MM.1S (cell line): ENCODE measurements around the gene USB1.

Experiments
- DNase-seq: peaks from one replicate; pipeline ENCODE4 v3.0.0-alpha.2; 2015
- H2AFZ ChIP-seq: fragments of 300-600 bp; sonication (generic); 2 replicates; pipeline ENCODE4 v1.6.0; 2016; ENCODE audit warnings: antibody characterized with exemption, low read length
- H3F3A ChIP-seq: fragments of 300-600 bp; sonication (generic); 2 replicates; pipeline ENCODE4 v1.6.1; 2016; ENCODE audit warnings: mild to moderate bottlenecking, antibody characterized with exemption, low read length, moderate library complexity, mixed read lengths; ENCODE audit not compliant: insufficient read depth
- H3K27ac ChIP-seq: fragments of 300-600 bp; sonication (generic); 2 replicates; pipeline ENCODE4 v1.5.1; 2016; ENCODE audit warnings: mild to moderate bottlenecking, low read length
- H3K27me3 ChIP-seq: fragments of 300-600 bp; sonication (generic); replicated peaks from 2 replicates; pipeline ENCODE4 v1.6.0; 2016; ENCODE audit warnings: low read length; ENCODE audit not compliant: insufficient read depth
- H3K36me3 ChIP-seq: fragments of 300-600 bp; sonication (generic); replicated peaks from 2 replicates; pipeline ENCODE4 v1.6.1; 2016; ENCODE audit warnings: mild to moderate bottlenecking, low read length, mixed read lengths; ENCODE audit not compliant: insufficient read depth
- H3K4me1 ChIP-seq: fragments of 300-600 bp; sonication (generic); 2 replicates; pipeline ENCODE4 v1.6.1; 2016; ENCODE audit warnings: low read length, mixed read lengths
- H3K4me2 ChIP-seq: fragments of 300-600 bp; sonication (generic); 2 replicates; pipeline ENCODE4 v1.6.0; 2016; ENCODE audit warnings: low read depth, low read length
- H3K4me3 ChIP-seq: fragments of 300-600 bp; sonication (generic); 2 replicates; pipeline ENCODE4 v1.5.1; 2016; ENCODE audit warnings: low read length, mixed read lengths
- H3K79me2 ChIP-seq: fragments of 300-600 bp; sonication (generic); 2 replicates; pipeline ENCODE4 v1.6.1; 2016; ENCODE audit warnings: mixed run types, low read length, mixed read lengths
- H3K9ac ChIP-seq: fragments of 300-600 bp; sonication (generic); 2 replicates; pipeline ENCODE4 v1.6.1; 2016; ENCODE audit warnings: low read length, mixed read lengths
- H3K9me2 ChIP-seq: fragments of 300-600 bp; sonication (generic); replicated peaks from 2 replicates; pipeline ENCODE4 v1.6.1; 2016; ENCODE audit warnings: mild to moderate bottlenecking, low read length, mixed read lengths; ENCODE audit not compliant: insufficient read depth
- H3K9me3 ChIP-seq: fragments of 300-600 bp; sonication (generic); replicated peaks from 2 replicates; pipeline ENCODE4 v1.6.1; 2016; ENCODE audit warnings: mild to moderate bottlenecking, low read length, mixed read lengths; ENCODE audit not compliant: insufficient read depth
- H4K20me1 ChIP-seq: fragments of 300-600 bp; sonication (generic); 2 replicates; pipeline ENCODE4 v1.6.1; 2016; ENCODE audit warnings: mild to moderate bottlenecking, low read length, moderate library complexity, mixed read lengths; ENCODE audit not compliant: insufficient read depth
- EZH2 ChIP-seq: fragments of 300-600 bp; sonication (generic); optimal IDR thresholded peaks from 2 replicates; pipeline ENCODE3; 2017; ENCODE audit warnings: low read depth, mild to moderate bottlenecking, antibody characterized with exemption, low read length, mixed read lengths
- EZH2phosphoT487 ChIP-seq: fragments of 300-600 bp; sonication (generic); IDR thresholded peaks from 2 replicates; pipeline ENCODE4 v1.6.1; 2018; ENCODE audit warnings: antibody characterized with exemption, low read length
- TF ChIP-seq, protein P1 (sequence below): fragments of 300-600 bp; sonication (generic); IDR thresholded peaks from 2 replicates; pipeline ENCODE4 v1.5.1; 2016; ENCODE audit warnings: antibody characterized with exemption, low read length, mixed read lengths

The USB1 gene

DNA sequence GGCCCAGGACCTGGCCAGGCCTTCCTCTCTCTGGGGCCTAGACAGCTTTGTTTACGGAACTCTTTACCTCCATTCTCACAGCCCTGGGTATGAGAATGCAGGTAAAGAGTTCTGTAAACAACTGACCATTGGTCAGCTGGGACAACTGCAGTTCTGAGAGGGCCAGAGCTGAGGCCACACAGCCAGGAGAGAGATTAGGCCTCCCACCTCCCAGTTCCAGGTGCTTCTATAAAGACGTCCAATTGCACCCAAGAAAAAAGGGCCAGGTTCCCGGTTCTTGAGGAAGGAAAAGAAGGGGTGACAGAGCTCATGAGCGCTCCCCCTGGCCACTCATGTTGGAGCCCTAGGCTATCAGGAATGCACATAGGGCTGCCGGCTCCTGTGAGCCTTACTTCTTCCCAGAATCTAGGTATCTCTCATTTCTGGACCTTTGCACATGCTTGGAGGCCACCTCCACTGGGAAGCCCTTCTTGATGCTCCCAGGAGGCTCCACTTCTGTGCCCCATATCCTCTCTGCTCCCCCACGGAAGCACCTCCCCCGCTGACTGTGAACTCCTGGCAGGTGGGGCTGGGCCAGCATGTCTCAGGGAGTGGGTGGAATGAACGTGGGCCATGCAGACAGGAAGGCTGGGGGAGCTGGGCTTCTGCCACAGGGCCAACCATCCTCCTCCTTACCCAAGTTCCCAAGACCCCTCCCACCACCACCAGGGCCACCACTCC lies 43.4 kb upstream of the USB1 start:
- no peak overlapping the region for H3K4me2 ChIP-seq
- H3K4me1 ChIP-seq, result 0 out of 2 replicates have a peak, but pooled peaks cover 4% of the 10 kb centered on the region
- no peak overlapping the region for H3K4me3 ChIP-seq
- no peaks in the 10 kb centered on the region for H4K20me1 ChIP-seq
- no peaks in the 10 kb centered on the region for H3K9me3 ChIP-seq
- H3K9ac ChIP-seq, result no peak overlapping the region
- H3F3A ChIP-seq, result no peaks in the 10 kb centered on the region
- DNase-seq, result no peak
- no peak overlapping the region for H3K27ac ChIP-seq
- no peaks in the 10 kb centered on the region for H3K27me3 ChIP-seq
- H3K36me3 ChIP-seq, result no peaks in the 10 kb centered on the region
- H3K79me2 ChIP-seq, result no peaks in the 10 kb centered on the region
- H3K9me2 ChIP-seq, result no peaks in the 10 kb centered on the region
- TF ChIP-seq EZH2phosphoT487, result no peak
- no peak overlapping the region for H2AFZ ChIP-seq

DNA sequence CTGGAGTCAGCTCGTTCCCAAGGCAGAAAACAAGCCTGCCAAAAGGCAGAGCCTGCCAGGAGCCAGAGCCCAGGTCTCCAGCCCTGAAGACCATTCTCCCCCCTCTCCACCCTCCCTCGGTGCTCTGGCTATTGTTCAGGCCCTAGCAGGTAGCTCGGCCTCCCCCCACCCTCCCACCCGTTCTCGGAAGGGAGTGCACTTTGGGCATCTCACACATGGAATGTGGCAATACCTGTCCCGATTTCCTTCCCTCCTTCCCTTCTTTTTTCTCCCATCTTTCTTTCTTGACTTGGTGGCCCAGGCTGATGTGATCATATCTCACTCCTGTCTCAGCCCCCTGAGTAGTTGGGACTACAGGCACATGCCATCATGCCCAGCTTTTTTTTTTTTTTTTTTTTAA lies 42.7 kb upstream of the USB1 start:
- Histone ChIP-seq H3K4me2 (no peak overlapping the region), H3K4me3 (no peak overlapping the region), H3K79me2 (no peaks in the 10 kb centered on the region), H3K9ac (no peak overlapping the region), H3K27ac (no peak overlapping the region), H3K4me1 (0 out of 2 replicates have a peak, but pooled peaks cover 4% of the 10 kb centered on the region), H3K36me3 (no peaks in the 10 kb centered on the region), H3K9me3 (no peaks in the 10 kb centered on the region), H4K20me1 (no peaks in the 10 kb centered on the region), H3F3A (no peaks in the 10 kb centered on the region), H3K27me3 (no peaks in the 10 kb centered on the region), H3K9me2 (no peaks in the 10 kb centered on the region), H2AFZ (no peak overlapping the region)
- TF ChIP-seq, protein P1, sequence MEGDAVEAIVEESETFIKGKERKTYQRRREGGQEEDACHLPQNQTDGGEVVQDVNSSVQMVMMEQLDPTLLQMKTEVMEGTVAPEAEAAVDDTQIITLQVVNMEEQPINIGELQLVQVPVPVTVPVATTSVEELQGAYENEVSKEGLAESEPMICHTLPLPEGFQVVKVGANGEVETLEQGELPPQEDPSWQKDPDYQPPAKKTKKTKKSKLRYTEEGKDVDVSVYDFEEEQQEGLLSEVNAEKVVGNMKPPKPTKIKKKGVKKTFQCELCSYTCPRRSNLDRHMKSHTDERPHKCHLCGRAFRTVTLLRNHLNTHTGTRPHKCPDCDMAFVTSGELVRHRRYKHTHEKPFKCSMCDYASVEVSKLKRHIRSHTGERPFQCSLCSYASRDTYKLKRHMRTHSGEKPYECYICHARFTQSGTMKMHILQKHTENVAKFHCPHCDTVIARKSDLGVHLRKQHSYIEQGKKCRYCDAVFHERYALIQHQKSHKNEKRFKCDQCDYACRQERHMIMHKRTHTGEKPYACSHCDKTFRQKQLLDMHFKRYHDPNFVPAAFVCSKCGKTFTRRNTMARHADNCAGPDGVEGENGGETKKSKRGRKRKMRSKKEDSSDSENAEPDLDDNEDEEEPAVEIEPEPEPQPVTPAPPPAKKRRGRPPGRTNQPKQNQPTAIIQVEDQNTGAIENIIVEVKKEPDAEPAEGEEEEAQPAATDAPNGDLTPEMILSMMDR, result no peak
- TF ChIP-seq EZH2phosphoT487 (no peak), EZH2 (no peak)
- no peak for DNase-seq

DNA sequence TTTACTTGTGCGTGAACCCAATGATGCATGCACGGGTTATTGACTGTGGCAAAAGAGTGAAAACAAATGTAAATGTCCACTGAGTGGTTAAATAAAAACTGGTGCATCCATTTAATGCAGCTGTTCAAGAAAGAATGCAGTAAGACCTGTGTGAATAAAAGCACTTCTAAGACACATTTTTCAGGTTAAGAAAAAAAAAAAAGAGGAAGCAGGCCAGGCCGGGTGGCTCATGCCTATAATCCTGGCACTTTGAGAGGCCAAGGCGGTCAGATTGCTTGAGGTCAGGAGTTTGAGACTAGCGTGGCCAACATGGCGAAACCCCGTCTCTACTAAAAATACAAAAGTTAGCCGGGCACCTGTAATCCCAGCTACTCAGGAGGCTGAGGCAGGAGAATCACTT lies 42.1 kb upstream of the USB1 start:
- H3K9me3 ChIP-seq, result no peaks in the 10 kb centered on the region
- no peaks in the 10 kb centered on the region for H4K20me1 ChIP-seq
- H3K9ac ChIP-seq, result no peak overlapping the region
- no peak overlapping the region for H3K4me3 ChIP-seq
- no peaks in the 10 kb centered on the region for H3K9me2 ChIP-seq
- H3K36me3 ChIP-seq, result no peaks in the 10 kb centered on the region
- H3F3A ChIP-seq, result no peaks in the 10 kb centered on the region
- 0 out of 2 replicates have a peak, but pooled peaks cover 4% of the 10 kb centered on the region for H3K4me1 ChIP-seq
- TF ChIP-seq, protein P1, result no peak
- no peak for TF ChIP-seq EZH2phosphoT487
- no peak for TF ChIP-seq EZH2
- H2AFZ ChIP-seq, result no peak overlapping the region
- H3K27ac ChIP-seq, result no peak overlapping the region
- no peak for DNase-seq
- H3K4me2 ChIP-seq, result no peak overlapping the region
- H3K79me2 ChIP-seq, result no peaks in the 10 kb centered on the region
- H3K27me3 ChIP-seq, result no peaks in the 10 kb centered on the region

DNA sequence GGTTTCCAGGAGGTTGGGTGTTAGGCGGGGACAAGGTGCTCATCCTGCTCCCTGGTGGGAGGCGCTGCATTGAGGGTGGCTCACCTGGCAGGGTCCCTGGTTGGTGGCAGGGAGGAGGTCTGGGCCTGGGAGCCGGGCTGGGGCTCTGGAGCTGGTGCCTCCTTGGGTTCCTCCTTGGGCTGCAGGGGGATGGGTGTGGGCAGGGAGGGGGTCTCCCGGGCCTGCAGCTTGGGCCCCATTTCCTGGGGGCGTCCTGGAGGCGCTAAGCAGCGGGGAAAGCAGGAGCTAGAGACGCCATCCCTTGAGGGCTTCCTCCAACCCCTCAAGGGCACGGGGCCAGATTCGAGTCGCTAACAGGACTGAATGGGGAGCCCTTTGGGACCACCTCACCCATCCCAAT lies 41.4 kb upstream of the USB1 start:
- Histone ChIP-seq H3K36me3 (no peaks in the 10 kb centered on the region), H3K4me2 (no peak overlapping the region), H3K27me3 (no peaks in the 10 kb centered on the region)

More for the DNA sequence above, 41.4 kb upstream of the USB1 start:
- no peaks in the 10 kb centered on the region for H3K79me2 ChIP-seq
- H3K9me3 ChIP-seq, result no peaks in the 10 kb centered on the region
- H3K4me1 ChIP-seq, result 0 out of 2 replicates have a peak, but pooled peaks cover 4% of the 10 kb centered on the region
- no peaks in the 10 kb centered on the region for H3F3A ChIP-seq
- H3K27ac ChIP-seq, result no peak overlapping the region
- no peak overlapping the region for H3K9ac ChIP-seq
- no peak overlapping the region for H3K4me3 ChIP-seq
- DNase-seq, result no peak
- no peaks in the 10 kb centered on the region for H4K20me1 ChIP-seq
- TF ChIP-seq EZH2, result no peak
- TF ChIP-seq EZH2phosphoT487, result no peak
- TF ChIP-seq, protein P1, result no peak
- no peaks in the 10 kb centered on the region for H3K9me2 ChIP-seq
- H2AFZ ChIP-seq, result no peak overlapping the region
